Stimulated activated CD4-positive, alpha-beta T cell treated with anti-CD3 and anti-CD28 coated beads, Interleukin-4, amount 100 ng/mL, for 4 hours (primary cell): Measurements from ENCODE around the gene GFRA1.
"Not testable (repeated sequence)": the region's sequence is repeated elsewhere in the genome, so short reads cannot be mapped to it uniquely, and the experiment has no call there.

Experiments used
- DNase-seq, 2 experiments: peaks; one replicate each; pipeline ENCODE4 v3.0.0-alpha.2; 2020

Gene GFRA1

DNA sequence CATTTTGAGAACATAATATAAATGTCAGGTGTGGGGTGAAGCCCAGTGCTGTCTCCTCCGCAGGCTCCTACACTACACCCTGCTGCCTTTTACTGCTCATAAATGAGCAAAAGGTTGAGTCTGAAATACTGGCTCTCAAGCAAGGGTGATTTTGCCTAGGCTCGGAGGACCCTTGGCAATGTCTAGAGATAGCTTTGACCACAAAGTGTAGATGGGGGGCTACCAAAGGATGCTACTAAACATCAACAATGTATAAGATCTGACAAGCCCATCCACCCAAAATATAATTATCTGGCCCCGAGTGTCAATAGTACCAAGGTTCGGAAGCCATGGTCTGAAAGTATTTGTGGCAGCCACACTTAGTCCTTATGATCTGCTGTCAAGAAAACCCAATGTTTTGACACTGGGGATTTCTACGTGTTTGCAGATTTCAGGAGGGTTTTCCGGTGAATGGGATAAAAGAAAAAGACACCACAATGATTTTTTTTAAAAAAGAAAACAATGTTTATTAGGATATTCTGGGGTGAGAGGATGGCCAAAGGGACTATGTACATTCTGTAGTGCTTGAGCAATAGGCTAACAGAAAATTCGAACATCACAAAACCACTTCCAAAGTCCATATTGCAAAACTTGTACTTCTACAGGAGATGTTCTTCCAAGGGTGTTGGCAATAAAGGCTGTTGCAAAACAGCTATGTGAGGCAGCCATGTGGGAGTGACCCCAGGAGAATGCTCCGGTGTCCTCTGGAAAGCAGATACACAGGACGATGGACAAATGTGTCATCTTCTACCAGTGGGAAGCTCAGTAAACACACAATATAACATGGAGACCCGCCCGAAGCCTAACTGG lies 216.3 kb downstream of the GFRA1 start:
- no peak for DNase-seq

DNA sequence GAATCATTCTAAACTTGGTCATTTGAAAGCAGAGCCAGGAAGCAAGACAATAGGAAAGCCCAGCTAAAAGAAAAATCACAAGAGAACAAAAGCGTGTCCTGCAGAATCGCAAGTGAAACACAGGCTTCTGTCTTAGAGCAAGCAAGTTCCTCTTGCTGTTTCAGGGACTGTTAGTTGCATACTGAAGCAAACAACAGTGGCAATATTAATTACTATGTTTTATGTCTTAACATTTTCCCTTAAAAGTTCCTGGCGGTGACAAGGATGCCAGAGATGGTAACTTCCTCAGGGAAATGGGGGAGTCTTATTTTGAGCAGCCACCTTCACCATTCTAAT lies 217.1 kb downstream of the GFRA1 start:
- no peak for DNase-seq

GRCh38 chr10:116055252-116055916 lies 217.6 kb downstream of the GFRA1 start:
- DNase-seq, result no peak

DNA sequence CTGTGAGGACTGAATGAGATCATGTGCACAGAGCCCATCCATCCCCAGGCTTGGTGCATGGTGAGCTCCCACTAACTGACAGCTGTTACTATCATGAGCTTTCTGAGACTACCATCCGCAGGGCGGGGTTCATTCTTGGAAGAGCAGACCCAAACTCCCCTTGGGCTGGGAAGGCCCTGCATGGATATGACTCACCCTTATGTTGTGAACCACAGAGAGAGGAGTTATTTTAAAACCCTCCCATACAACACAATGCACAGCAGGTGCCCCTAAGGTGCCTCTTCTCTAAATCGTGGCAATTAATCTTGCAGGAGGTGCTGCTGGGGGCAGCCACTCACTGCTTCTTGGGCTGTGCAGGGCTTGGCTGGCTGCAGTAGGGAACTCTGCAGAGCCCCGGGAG lies 219.1 kb downstream of the GFRA1 start:
- DNase-seq, result no peak

DNA sequence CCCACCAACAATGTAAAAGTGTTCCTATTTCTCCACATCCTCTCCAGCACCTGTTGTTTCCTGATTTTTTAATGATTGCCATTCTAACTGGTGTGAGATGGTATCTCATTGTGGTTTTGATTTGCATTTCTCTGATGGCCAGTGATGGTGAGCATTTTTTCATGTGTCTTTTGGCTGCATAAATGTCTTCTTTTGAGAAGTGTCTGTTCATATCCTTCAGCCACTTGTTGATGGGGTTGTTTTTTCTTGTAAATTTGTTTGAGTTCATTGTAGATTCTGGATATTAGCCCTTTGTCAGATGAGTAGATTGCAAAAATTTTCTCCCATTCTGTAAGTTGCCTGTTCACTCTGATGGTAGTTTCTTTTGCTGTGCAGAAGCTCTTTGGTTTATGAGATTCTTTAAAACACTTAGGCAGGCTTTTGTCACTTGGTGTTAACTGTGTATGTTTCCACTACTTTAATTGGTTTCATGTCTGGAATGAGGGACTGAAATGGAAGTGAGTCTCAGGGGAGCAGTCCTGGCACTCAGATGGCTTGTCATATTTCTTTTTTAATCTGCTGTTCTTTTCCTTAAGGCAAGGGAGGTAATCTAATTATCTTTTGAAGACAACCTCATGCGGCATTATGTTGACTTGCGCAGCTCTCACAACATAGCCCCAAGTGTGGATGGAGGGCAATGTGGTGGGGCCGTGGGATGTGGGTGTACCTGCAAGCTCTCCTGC lies 219.8 kb downstream of the GFRA1 start:
- DNase-seq, result not testable (repeated sequence)

DNA sequence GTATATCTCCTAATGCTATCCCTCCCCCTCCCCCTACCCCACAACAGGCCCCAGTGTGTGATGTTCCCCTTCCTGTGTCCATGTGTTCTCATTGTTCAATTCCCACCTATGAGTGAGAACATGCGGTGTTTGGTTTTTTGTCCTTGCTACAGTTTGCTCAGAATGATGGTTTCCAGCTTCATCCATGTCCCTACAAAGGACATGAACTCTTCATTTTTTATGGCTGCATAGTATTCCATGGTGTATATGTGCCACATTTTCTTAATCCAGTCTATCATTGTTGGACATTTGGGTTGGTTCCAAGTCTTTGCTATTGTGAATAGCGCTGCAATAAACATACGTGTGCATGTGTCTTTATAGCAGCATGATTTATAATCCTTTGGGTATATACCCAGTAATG lies 220.5 kb downstream of the GFRA1 start:
- not testable (repeated sequence) for DNase-seq

- DNase-seq, result no peak
Observed at GRCh38 chr10:116049974-116050304, 223.1 kb downstream of the GFRA1 start.

- DNase-seq, result no peak
Observed at GRCh38 chr10:116049158-116049973, 223.6 kb downstream of the GFRA1 start.

GRCh38 chr10:116045366-116046356 lies 227.3 kb downstream of the GFRA1 start:
- no peak for DNase-seq

- no peak for DNase-seq
Observed at GRCh38 chr10:116044801-116045248, 228.2 kb downstream of the GFRA1 start.

DNA sequence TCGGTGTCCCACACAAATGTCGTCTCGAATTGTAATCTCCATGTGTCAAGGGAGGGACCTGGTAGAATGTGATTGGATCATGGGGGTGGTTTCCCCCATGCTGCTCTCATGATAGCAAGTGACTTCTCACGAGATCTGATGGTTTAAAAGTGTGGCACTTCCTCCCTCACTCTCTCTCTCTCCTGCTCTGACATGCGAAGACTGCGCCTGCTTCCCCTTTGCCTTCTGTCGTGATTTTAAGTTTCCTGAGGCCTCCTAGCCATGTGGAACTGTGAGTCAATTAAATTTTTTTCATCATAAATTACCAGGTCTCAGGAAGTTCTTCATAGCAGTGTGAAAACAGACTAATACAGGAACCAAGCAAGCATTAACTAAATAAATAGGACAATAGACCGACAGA lies 229.1 kb downstream of the GFRA1 start:
- no peak for DNase-seq

- no peak for DNase-seq
Observed at GRCh38 chr10:116043304-116043703, 229.7 kb downstream of the GFRA1 start.

DNA sequence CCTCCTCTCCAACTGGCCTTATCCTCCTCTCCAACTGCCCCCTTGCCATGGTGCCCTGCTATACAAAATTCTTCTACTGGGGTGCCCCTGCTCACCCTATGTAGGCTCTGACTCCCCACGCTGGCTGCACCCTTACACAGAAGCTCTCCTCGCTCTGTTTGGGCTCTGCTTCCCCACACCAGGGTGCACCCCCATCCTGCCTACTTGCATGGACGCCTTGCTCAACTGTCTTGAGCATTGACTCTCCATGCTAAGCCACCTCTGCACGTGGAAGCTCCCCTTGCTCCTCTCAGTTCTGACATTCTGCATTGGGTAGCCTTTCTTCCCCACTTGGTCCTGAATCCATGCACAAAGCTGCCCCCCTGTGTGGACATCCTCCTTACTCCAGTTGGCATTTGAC lies 231.1 kb downstream of the GFRA1 start:
- DNase-seq, result no peak

DNA sequence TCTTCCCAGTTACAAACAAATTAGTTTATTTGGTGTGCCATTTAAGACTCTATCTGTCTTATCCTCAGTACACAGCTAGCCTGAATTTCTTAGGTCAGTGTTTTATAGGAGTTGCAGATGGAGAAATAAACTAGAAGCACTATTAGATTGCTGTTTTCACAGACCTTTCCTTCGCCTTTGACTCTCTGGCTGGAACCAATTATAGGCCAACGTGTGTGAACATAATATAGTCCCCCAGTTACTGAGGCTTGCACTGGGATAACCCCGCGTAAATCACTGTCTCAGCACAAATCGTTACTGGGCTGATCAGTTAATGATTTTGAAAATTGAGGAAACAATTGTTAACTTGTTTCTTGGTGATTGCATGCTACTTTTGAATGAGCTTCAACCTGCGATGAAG lies 233.4 kb downstream of the GFRA1 start:
- DNase-seq, result no peak

DNA sequence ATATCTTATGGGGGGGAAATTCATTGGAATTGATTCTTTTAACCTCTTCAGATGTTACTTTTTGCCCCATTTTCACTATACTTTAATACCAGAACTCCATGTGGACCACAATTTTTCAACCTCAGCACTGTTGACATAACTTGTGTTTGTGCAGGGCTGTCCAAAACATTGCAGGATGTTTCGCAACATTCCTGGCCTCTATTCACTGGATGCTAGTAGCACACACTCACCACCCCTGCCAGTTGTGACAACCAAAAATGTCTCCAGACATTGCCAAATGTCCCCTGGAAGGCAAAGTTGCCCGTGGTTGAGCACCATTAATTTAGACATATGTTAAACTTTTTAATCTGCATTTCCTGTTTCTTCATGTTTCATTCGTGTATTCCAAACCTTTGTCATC lies 234.7 kb downstream of the GFRA1 start:
- no peak for DNase-seq

- not testable (repeated sequence) for DNase-seq
Observed at GRCh38 chr10:116035406-116035805, 237.6 kb downstream of the GFRA1 start.

- DNase-seq, result no peak
Observed at GRCh38 chr10:116030576-116030975, 242.4 kb downstream of the GFRA1 start.

- DNase-seq, result no peak
Observed at GRCh38 chr10:116029826-116030225, 243.2 kb downstream of the GFRA1 start.

- no peak for DNase-seq
Observed at GRCh38 chr10:116027355-116027754, 245.7 kb downstream of the GFRA1 start.

DNA sequence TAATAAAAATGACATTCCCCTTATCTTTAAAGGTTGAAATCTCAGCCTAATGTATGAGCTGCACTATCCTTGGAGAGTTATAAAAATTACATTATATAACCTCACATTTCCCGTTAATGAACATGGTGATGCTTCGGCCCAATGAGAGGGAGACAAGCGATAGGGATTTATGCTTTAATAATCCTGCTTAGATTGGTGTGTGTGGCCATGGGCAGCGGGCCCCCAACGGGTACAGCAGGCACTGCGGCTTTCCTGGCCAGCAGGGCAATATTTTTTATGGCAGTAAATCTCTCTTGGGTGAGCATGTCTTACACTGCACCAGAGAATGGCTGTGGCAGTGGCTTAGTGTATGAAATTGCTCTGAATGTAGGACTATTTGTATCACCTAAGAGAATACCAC lies 246.3 kb downstream of the GFRA1 start:
- no peak for DNase-seq

- DNase-seq, result no peak
Observed at GRCh38 chr10:116026315-116026714, 246.7 kb downstream of the GFRA1 start.
